ENCODE measurements around the gene ADARB1. TPM values are rescaled to one million over a fixed set of nuclear protein-coding genes. Genes with fewer than 3 reads are reported as not detected.

ADARB1 gene
- total and polyA plus RNA-seq, 2 of the 8 experiments (the other 6 are each of a cell fraction or from before 2014, with no cell fraction given): 4.7 to 14.9 TPM

GRCh38 chr21:45126204-45126626 lies 51.8 kb downstream of the ADARB1 start (continued):
- TF ChIP-seq CHD7 (IDR thresholded peaks at IDR 0.05; ENCODE audit: insufficient replicate concordance, low read length) (no peak), EP300 (IDR thresholded peaks at IDR 0.05; ENCODE audit: borderline replicate concordance in 1 of 2, low read depth in 2 of 2, low read length in 2 of 2) (no peak), HDAC2 (IDR thresholded peaks at IDR 0.05; ENCODE audit: borderline replicate concordance in 1 of 2, low read depth in 2 of 2, low read length in 2 of 2) (no peak), SP2 (IDR thresholded peaks at IDR 0.05; ENCODE audit: low read length) (no peak), RXRA (IDR thresholded peaks at IDR 0.05; ENCODE audit: insufficient read depth, low read depth, low read length) (no peak), CTBP2 (IDR thresholded peaks at IDR 0.05; ENCODE audit: borderline replicate concordance, insufficient read depth, insufficient read length, low read length) (no peak), SP1 (IDR thresholded peaks at IDR 0.05; ENCODE audit: low read depth, low read length) (no peak), GABPA (IDR thresholded peaks at IDR 0.05; ENCODE audit: borderline replicate concordance, insufficient read depth, low read length) (no peak), POLR2A (IDR thresholded peaks at IDR 0.05; ENCODE audit: control extremely low read depth in 1 of 2, low read depth in 2 of 2, low read length in 2 of 2) (no peak), PHF8 (conservative IDR thresholded peaks at IDR 0.05; ENCODE audit: low read depth, low read length) (no peak), BACH1 (IDR thresholded peaks at IDR 0.05; ENCODE audit: low read length) (no peak)

Data from H1 (cell line).